DOHH2 (cell line): ENCODE results near the gene NEDD4L.

Source experiments
- H3F3A ChIP-seq: fragments of 200-600 bp; sonication (generic), shearing (Covaris generic); 2 replicates; pipeline ENCODE4 v1.6.0; 2016; ENCODE audit warnings: antibody characterized with exemption, mild to moderate bottlenecking; ENCODE audit not compliant: control insufficient read depth, insufficient read depth
- H3K27ac ChIP-seq: fragments of 200-600 bp; sonication (generic); 2 replicates; pipeline ENCODE4 v1.5.1; 2014; ENCODE audit warnings: low read depth, mild to moderate bottlenecking, low read length, moderate library complexity
- H3K27me3 ChIP-seq: fragments of 200-600 bp; sonication (generic); 2 replicates; pipeline ENCODE4 v1.6.1; 2014; ENCODE audit warnings: mild to moderate bottlenecking, low read length, mixed read lengths; ENCODE audit not compliant: control insufficient read depth
- H3K36me3 ChIP-seq: fragments of 200-600 bp; sonication (generic); 2 replicates; pipeline ENCODE4 v1.6.1; 2014; ENCODE audit warnings: mild to moderate bottlenecking, low read length, moderate library complexity, mixed read lengths; ENCODE audit not compliant: control insufficient read depth
- H3K4me1 ChIP-seq: fragments of 200-600 bp; sonication (generic); 2 replicates; pipeline ENCODE4 v1.6.1; 2014; ENCODE audit warnings: mild to moderate bottlenecking, low read length, mixed read lengths; ENCODE audit not compliant: control insufficient read depth
- H3K4me2 ChIP-seq: fragments of 200-600 bp; sonication (generic); 2 replicates; pipeline ENCODE4 v1.6.0; 2014; ENCODE audit warnings: mild to moderate bottlenecking, low read length, moderate library complexity
- H3K4me3 ChIP-seq: fragments of 200-600 bp; sonication (generic); 2 replicates; pipeline ENCODE4 v1.5.1; 2014; ENCODE audit warnings: mild to moderate bottlenecking, low read length, mixed read lengths
- H3K79me2 ChIP-seq: fragments of 200-600 bp; sonication (generic); 2 replicates; pipeline ENCODE4 v1.6.1; 2014; ENCODE audit warnings: mild to moderate bottlenecking, low read length, mixed read lengths; ENCODE audit not compliant: control insufficient read depth
- H3K9me2 ChIP-seq: fragments of 200-600 bp; sonication (generic); replicated peaks from 2 replicates; pipeline ENCODE4 v1.6.1; 2014; ENCODE audit warnings: mild to moderate bottlenecking, low read length, mixed read lengths; ENCODE audit not compliant: control insufficient read depth
- H3K9me3 ChIP-seq: fragments of 200-600 bp; sonication (generic); 2 replicates; pipeline ENCODE4 v1.6.1; 2014; ENCODE audit warnings: antibody characterized with exemption, low read length, mixed read lengths; ENCODE audit not compliant: control insufficient read depth, insufficient read depth
- H4K20me1 ChIP-seq: fragments of 200-600 bp; sonication (generic); 2 replicates; pipeline ENCODE4 v1.6.0; 2014; ENCODE audit warnings: low read depth, mild to moderate bottlenecking, antibody characterized with exemption, low read length, moderate library complexity; ENCODE audit not compliant: control insufficient read depth, insufficient read depth
- CTCF ChIP-seq: fragments of 200-600 bp; sonication (generic); IDR thresholded peaks from one replicate; pipeline ENCODE4 v1.5.1; 2014; ENCODE audit warnings: antibody characterized with exemption, mild to moderate bottlenecking, low read depth, low read length; ENCODE audit not compliant: poor library complexity, severe bottlenecking
- EZH2phosphoT487 ChIP-seq: fragments of 200-600 bp; sonication (generic); IDR thresholded peaks from 2 replicates; pipeline ENCODE4 v1.6.1; 2017; ENCODE audit warnings: borderline replicate concordance, mild to moderate bottlenecking, antibody characterized with exemption, low read length, moderate library complexity, mixed read lengths

The NEDD4L gene

DNA sequence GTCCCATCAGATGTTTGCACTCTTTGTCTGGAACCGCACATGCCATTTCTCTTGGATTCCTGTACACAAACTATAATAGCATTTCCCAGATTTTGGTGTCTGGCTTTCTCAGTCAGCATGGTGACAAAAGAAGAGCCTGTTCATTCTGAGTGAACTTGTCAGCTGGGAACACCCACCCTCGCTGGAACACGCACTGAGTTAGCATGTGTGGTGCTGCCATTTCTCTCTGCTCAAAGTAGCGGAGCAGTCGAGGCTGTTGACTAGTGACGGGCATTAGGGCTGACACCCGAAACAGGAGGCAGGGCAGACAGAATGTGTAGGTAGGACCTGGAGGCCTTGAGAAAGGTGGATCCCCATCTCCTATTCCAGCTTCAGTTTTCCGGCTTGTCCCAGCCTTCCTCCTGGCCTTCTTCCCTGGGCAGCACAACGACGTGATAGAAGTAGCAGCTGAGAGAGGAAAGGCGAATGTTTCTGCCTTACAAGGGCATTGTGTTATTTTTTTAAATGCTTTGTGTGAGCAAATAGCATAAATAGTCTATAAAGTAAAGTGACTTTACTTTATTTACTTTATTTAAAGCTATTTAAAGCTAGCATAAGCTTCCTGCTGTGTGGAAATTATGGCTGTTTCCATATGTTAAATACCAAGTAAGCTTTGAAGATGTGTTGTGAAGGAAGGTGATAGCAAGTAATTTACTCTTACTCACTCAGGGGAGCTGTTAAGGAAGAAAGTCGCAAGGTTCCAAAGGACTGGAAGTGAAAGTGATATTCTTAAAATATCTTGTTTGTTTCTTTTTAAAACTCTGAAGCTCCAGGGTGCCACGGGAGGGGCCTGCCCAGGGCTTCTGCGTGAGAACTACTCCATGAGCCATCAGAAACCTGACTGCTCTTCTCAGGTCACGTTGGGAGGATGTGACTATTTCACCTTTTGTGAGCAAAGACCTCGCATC lies 272.6 kb downstream of the NEDD4L start:
- TF ChIP-seq CTCF, result no peak
- no peak for TF ChIP-seq EZH2phosphoT487
- Histone ChIP-seq H3K27ac (no peak overlapping the region), H3K9me2 (no peaks in the 10 kb centered on the region), H3K4me1 (peaks cover 22% of the 10 kb centered on the region), H3F3A (no peaks in the 10 kb centered on the region), H3K9me3 (no peaks in the 10 kb centered on the region), H3K27me3 (no peaks in the 10 kb centered on the region), H3K4me3 (no peak overlapping the region), H4K20me1 (no peaks in the 10 kb centered on the region), H3K4me2 (peak overlapping the region; percentile 38), H3K36me3 (peaks cover 7% of the 10 kb centered on the region; the same call in 1 of the 2 replicates), H3K79me2 (peaks cover 13% of the 10 kb centered on the region)

GRCh38 chr18:58319719-58320118 lies 275.7 kb downstream of the NEDD4L start:
- Histone ChIP-seq H3K9me2 (no peaks in the 10 kb centered on the region), H3K27me3 (no peaks in the 10 kb centered on the region), H3K79me2 (no peaks in the 10 kb centered on the region), H3K4me2 (no peak overlapping the region), H3K4me1 (peaks cover 25% of the 10 kb centered on the region), H3K27ac (no peak overlapping the region), H3K4me3 (no peak overlapping the region), H3K36me3 (peaks cover 14% of the 10 kb centered on the region), H4K20me1 (no peaks in the 10 kb centered on the region), H3K9me3 (no peaks in the 10 kb centered on the region), H3F3A (no peaks in the 10 kb centered on the region)
- TF ChIP-seq EZH2phosphoT487, result no peak
- no peak for TF ChIP-seq CTCF

DNA sequence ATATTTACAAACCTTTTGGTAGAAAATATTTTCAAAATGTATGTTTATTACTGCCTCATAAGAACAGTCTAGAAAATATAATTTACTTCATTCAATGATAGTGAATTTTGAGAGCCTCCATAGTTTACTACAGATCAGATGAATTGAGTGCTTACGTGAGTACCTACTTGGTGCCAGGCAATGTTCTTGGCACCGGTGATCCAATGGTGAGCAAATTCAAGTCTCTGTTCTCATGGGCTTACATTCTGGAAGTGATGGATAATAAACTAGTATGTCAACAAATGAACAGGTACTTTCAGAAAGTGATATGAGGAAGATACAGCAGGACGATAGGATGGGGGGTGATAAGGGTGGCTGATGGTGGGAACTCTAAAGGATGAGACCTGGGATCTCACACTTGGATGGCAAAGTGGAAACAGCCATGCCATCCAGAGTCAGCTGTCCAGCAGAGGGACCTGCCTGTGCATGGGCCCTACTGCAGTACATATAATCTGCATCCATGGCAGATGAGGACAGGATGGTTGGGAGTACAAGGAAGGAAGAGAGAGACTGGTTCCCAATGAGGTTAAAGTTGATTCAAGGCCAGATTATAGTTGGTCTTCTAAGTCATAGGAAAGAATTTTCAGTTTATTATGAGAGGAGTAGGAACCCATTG lies 277.0 kb downstream of the NEDD4L start:
- H3K9me2 ChIP-seq, result no peaks in the 10 kb centered on the region
- H3K27me3 ChIP-seq, result no peaks in the 10 kb centered on the region
- no peaks in the 10 kb centered on the region for H4K20me1 ChIP-seq
- no peak overlapping the region for H3K4me2 ChIP-seq
- peaks cover 21% of the 10 kb centered on the region for H3K4me1 ChIP-seq
- H3F3A ChIP-seq, result no peaks in the 10 kb centered on the region
- no peaks in the 10 kb centered on the region for H3K79me2 ChIP-seq
- no peak overlapping the region for H3K4me3 ChIP-seq
- H3K9me3 ChIP-seq, result no peaks in the 10 kb centered on the region
- no peak overlapping the region for H3K27ac ChIP-seq
- no peak for TF ChIP-seq CTCF
- no peak for TF ChIP-seq EZH2phosphoT487
- H3K36me3 ChIP-seq, result peaks cover 21% of the 10 kb centered on the region
